ENCODE data around the gene MGMT.

GRCh38 chr10:129807211-129807610 lies 340.2 kb downstream of the MGMT start:
- TF ChIP-seq CTCF (IDR thresholded peaks at IDR 0.05; ENCODE audit: low read length) = no peak
- TF ChIP-seq EZH2 (optimal IDR thresholded peaks at IDR 0.05; ENCODE audit: low read depth, low read length) = no peak
- TF ChIP-seq EZH2phosphoT487 (IDR thresholded peaks at IDR 0.05; ENCODE audit: low read length) = no peak
